Measurements from ENCODE around the gene EDEM3. TPM values are rescaled to one million over a fixed set of nuclear protein-coding genes. Genes with fewer than 3 reads are reported as not detected.
A peak's percentile ranks its signal among the peaks of the same experiment; 100 is the strongest.

EDEM3 gene, protein sequence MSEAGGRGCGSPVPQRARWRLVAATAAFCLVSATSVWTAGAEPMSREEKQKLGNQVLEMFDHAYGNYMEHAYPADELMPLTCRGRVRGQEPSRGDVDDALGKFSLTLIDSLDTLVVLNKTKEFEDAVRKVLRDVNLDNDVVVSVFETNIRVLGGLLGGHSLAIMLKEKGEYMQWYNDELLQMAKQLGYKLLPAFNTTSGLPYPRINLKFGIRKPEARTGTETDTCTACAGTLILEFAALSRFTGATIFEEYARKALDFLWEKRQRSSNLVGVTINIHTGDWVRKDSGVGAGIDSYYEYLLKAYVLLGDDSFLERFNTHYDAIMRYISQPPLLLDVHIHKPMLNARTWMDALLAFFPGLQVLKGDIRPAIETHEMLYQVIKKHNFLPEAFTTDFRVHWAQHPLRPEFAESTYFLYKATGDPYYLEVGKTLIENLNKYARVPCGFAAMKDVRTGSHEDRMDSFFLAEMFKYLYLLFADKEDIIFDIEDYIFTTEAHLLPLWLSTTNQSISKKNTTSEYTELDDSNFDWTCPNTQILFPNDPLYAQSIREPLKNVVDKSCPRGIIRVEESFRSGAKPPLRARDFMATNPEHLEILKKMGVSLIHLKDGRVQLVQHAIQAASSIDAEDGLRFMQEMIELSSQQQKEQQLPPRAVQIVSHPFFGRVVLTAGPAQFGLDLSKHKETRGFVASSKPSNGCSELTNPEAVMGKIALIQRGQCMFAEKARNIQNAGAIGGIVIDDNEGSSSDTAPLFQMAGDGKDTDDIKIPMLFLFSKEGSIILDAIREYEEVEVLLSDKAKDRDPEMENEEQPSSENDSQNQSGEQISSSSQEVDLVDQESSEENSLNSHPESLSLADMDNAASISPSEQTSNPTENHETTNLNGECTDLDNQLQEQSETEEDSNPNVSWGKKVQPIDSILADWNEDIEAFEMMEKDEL
- total RNA-seq = 10 to 100 TPM; 21.0 to 44.1 (median 39.1) TPM
- 42.9 TPM for total RNA-seq (2013)
- total RNA-seq = 52.9 to 209 (median 101) reads per million in 29 experiments

DNA sequence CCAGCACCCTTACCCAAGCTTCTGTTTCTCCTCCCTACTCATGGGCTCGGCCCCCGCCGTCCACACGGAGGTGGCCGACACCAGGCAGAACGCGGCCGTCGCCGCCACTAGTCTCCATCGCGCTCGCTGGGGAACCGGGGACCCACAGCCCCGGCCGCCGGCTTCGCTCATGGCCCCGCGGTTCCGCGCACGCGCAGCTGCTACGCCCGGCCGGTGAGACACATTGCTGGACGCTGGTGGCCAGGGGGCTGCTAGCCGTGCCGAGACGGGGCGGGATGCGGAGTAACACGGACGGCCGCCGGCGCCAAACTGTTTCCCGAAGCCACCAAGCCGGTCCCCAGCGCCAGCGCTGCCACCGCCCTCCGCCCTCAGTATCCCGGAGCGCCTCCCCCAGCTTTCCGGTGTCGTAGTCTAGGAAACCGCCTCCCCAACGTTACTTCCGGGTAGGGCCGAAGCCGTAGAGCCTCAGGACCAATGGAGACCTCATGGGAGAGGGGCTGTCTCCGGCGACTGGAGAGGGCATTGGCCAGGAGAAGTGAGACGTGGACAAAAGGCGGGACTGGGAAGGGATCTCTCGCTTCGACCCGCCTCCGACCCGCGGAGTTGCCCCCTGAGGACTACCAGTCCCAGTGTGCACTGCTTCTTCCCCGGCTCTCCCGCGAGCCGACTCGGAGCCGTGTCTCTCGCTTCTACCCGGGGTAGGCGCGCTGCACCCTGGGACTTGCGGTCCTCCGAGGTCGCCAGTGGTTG, at the start of gene EDEM3:
EDEM3 (minus strand) TSS at position 383 of the 750 bp plus-strand sequence; CDS start at position 171, 212 bp downstream.
- H3K27ac Mint-ChIP-seq = peak within 1 kb of the TSS; percentile 75 to 88
- no peaks in the 10 kb centered on the region for H3K36me3 Mint-ChIP-seq
- H3K9me3 Mint-ChIP-seq = no peaks in the 10 kb centered on the region
- DNase-seq = peak; percentile 89 to 100 (median 98)
- peaks cover 5 to 18% of the 10 kb centered on the region in 2 experiments for H3K4me1 ChIP-seq (ENCODE audit: control insufficient read depth in 1 of 2, extremely low read depth in 1 of 2, insufficient read depth in 2 of 2, low read length in 2 of 2)
- ChIA-PET POLR2A (interaction anchor here (0.5 to 4.5 kb wide), 7 partner anchors 12 to 1734 kb away, joined by 3 to 27 read pairs (median 4); partner anchors contain the start of genes NIBAN1 (in 1 of the 2), ODR4 (in 1 of the 2) and TPR (in 1 of the 2)), CTCF (interaction anchor here (0.5 to 1.6 kb wide), 6 partner anchors 9 to 1621 kb away, joined by 3 to 6 read pairs (median 4); partner anchors contain the start of genes ODR4 (in 1 of the 2) and TPR (in 1 of the 2))
- peak within 1 kb of the TSS; percentile 84 to 95 for H3K4me3 ChIP-seq (ENCODE audit: control insufficient read depth in 1 of 2, extremely low read depth in 1 of 2, low read length in 1 of 2)
- no peaks in the 10 kb centered on the region for H3K9me3 ChIP-seq
- no peaks in the 10 kb centered on the region for H3K36me3 ChIP-seq (ENCODE audit: control insufficient read depth in 2 of 2, extremely low read depth in 1 of 2, insufficient read depth in 1 of 2, low read length in 1 of 2)
- peaks cover 41 to 54% (median 50%) of the 10 kb centered on the region in 3 donors for H3K4me1 Mint-ChIP-seq
- peak within 1 kb of the TSS; percentile 83 to 90 (median 88) for H3K4me3 Mint-ChIP-seq
- H3K27ac ChIP-seq (ENCODE audit: low read length) = peak within 1 kb of the TSS; percentile 73
- H3K27me3 Mint-ChIP-seq = no peaks in the 10 kb centered on the region
- under 1% methylated on average over 75 of the region's 76 CpGs for WGBS (ENCODE audit: insufficient coverage)
- ATAC-seq (replicated peaks in 1 of 4) = peak; percentile 92 to 95 (median 93)
- no peaks in the 10 kb centered on the region for H3K27me3 ChIP-seq (replicated peaks in 1 of 2; ENCODE audit: control insufficient read depth in 2 of 2, extremely low read depth in 1 of 2, insufficient read depth in 2 of 2, low read length in 1 of 2)

DNA sequence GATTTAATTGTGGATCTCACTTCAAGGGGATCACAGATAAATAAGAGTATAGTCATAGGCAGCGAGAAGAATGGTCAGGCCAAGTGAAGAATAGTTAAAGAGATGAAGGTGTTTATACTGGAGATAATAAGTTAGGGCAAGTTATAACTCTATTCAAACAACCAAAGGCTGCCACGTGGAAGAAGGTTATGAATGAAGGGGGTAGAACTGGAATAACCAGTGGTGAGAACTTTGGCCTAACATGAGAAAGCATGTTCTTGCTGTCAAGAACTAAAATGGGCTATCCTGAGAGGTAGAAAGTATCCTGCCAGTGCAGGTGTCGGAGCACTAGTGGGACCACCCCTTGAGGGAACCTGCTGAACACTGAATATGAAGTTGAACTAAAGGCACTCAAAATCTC, 49.6 kb upstream of the EDEM3 start:
- POLR2A ChIA-PET = no interaction called here
- H3K27me3 ChIP-seq (replicated peaks in 1 of 2; ENCODE audit: control insufficient read depth in 2 of 2, extremely low read depth in 1 of 2, insufficient read depth in 2 of 2, low read length in 1 of 2) = no peaks in the 10 kb centered on the region
- ATAC-seq (replicated peaks in 1 of 4) = no peak
- Mint-ChIP-seq H3K27ac (no peak overlapping the region), H3K4me1 (peaks cover 5 to 6% (median 6%) of the 10 kb centered on the region in 3 donors), H3K4me3 (no peak overlapping the region), H3K36me3 (peaks cover 22% of the 10 kb centered on the region), H3K9me3 (no peaks in the 10 kb centered on the region), H3K27me3 (no peaks in the 10 kb centered on the region)
- H3K36me3 ChIP-seq (ENCODE audit: control insufficient read depth in 2 of 2, extremely low read depth in 1 of 2, insufficient read depth in 1 of 2, low read length in 1 of 2) = peaks cover 0 to 8% of the 10 kb centered on the region in 2 donors
- H3K9me3 ChIP-seq = no peaks in the 10 kb centered on the region
- no peak overlapping the region for H3K27ac ChIP-seq (ENCODE audit: low read length)
- DNase-seq = no peak
- CTCF ChIA-PET = interaction anchor here (0.7 to 4.0 kb wide), 6 partner anchors 53 to 990 kb away, joined by 3 to 96 read pairs (median 12); no protein-coding TSS in a partner anchor
- H3K4me1 ChIP-seq (ENCODE audit: control insufficient read depth in 1 of 2, extremely low read depth in 1 of 2, insufficient read depth in 2 of 2, low read length in 2 of 2) = peaks cover 3 to 5% of the 10 kb centered on the region in 2 experiments
- no peak overlapping the region for H3K4me3 ChIP-seq (ENCODE audit: control insufficient read depth in 1 of 2, extremely low read depth in 1 of 2, low read length in 1 of 2)
- WGBS (ENCODE audit: insufficient coverage) = 80% methylated on average over 1 of the region's 3 CpGs

DNA sequence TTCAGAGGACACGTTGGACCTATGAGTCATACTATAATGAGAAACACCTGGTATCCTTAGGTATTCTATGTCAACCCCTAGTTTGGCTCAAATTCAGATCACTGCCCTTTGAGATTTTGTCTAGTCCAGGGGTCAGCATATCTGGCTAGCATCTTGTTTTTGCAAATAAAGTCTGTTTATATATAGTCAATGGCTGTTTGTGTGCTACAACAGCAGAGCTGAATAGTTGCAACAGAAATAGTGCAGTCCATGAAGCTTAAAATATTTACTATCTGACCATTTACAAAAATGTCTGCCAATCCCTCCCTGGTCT, 48.5 kb upstream of the EDEM3 start:
- Mint-ChIP-seq H3K36me3 (peaks cover 22% of the 10 kb centered on the region), H3K4me1 (peaks cover 5 to 6% (median 6%) of the 10 kb centered on the region in 3 donors), H3K27ac (no peak overlapping the region), H3K9me3 (no peaks in the 10 kb centered on the region), H3K27me3 (no peaks in the 10 kb centered on the region), H3K4me3 (no peak overlapping the region)
- H3K4me3 ChIP-seq (ENCODE audit: control insufficient read depth in 1 of 2, extremely low read depth in 1 of 2, low read length in 1 of 2) = no peak overlapping the region
- WGBS (ENCODE audit: insufficient coverage) = 100% methylated on average over 1 of the region's 1 CpG
- POLR2A ChIA-PET = no interaction called here
- H3K9me3 ChIP-seq = no peaks in the 10 kb centered on the region
- peaks cover 3 to 5% of the 10 kb centered on the region in 2 experiments for H3K4me1 ChIP-seq (ENCODE audit: control insufficient read depth in 1 of 2, extremely low read depth in 1 of 2, insufficient read depth in 2 of 2, low read length in 2 of 2)
- H3K27me3 ChIP-seq (replicated peaks in 1 of 2; ENCODE audit: control insufficient read depth in 2 of 2, extremely low read depth in 1 of 2, insufficient read depth in 2 of 2, low read length in 1 of 2) = no peaks in the 10 kb centered on the region
- H3K27ac ChIP-seq (ENCODE audit: low read length) = no peak overlapping the region
- DNase-seq = no peak
- CTCF ChIA-PET = interaction anchor here (1.0 to 1.4 kb wide), 3 partner anchors 179 to 367 kb away, joined by 3 read pairs; no protein-coding TSS in a partner anchor
- no peak for ATAC-seq (replicated peaks in 1 of 4)
- peaks cover 0 to 5% of the 10 kb centered on the region in 2 donors for H3K36me3 ChIP-seq (ENCODE audit: control insufficient read depth in 2 of 2, extremely low read depth in 1 of 2, insufficient read depth in 1 of 2, low read length in 1 of 2)

DNA sequence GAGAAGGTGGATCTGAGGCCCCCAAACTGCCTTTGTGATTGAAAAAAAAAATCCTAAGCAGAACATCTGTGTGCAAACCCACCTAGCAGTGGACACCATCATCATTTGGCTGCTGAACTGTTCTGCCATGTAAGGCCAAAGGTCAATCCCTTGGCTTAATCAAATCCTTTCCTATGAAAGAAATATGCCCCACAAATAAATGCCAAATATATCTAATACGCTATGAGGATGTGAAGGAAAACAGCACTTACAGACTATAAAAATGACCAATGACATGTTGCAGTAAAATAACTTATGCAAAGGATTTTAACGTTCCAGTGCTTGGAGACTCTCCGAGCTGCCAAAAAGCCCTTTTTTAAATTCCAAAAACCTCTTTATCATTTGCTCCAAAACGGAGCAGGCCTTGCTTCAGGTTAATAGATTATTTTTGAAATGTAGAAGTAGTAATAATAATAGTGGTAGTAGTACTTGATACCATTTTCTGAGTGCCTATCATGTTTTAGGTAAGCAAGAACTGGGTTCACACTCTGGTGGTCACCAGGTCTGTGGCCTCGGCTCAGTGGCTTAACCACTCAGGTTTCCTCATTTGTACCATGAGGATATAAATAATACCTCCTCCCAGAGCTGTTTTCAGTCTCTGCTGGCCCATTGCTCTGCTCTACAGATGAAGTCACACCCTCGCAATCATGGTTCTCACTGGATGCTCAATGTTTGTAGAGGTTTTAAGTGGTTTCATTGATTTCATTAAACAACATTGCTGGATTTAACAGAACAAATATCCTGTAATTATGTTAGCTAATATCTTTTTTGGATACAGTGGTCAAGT, 47.9 kb upstream of the EDEM3 start:
- ATAC-seq (replicated peaks in 1 of 4) (no peak), DNase-seq (no peak)
- ChIA-PET POLR2A (no interaction called here), CTCF (interaction anchor here (1.0 to 1.7 kb wide), 5 partner anchors 179 to 368 kb away, joined by 3 to 5 read pairs (median 3); no protein-coding TSS in a partner anchor)
- H3K27ac ChIP-seq (ENCODE audit: low read length) = no peak overlapping the region
- Mint-ChIP-seq H3K4me3 (no peak overlapping the region), H3K4me1 (peaks cover 5 to 11% (median 6%) of the 10 kb centered on the region in 3 donors), H3K36me3 (peaks cover 26% of the 10 kb centered on the region), H3K27me3 (no peaks in the 10 kb centered on the region), H3K27ac (no peak overlapping the region), H3K9me3 (no peaks in the 10 kb centered on the region)
- no CpG with 5 or more reads among the region's 6 CpGs for WGBS (ENCODE audit: insufficient coverage)
- no peaks in the 10 kb centered on the region for H3K9me3 ChIP-seq
- H3K4me1 ChIP-seq (ENCODE audit: control insufficient read depth in 1 of 2, extremely low read depth in 1 of 2, insufficient read depth in 2 of 2, low read length in 2 of 2) = peaks cover 3 to 5% of the 10 kb centered on the region in 2 experiments
- no peaks in the 10 kb centered on the region for H3K27me3 ChIP-seq (replicated peaks in 1 of 2; ENCODE audit: control insufficient read depth in 2 of 2, extremely low read depth in 1 of 2, insufficient read depth in 2 of 2, low read length in 1 of 2)
- no peak overlapping the region for H3K4me3 ChIP-seq (ENCODE audit: control insufficient read depth in 1 of 2, extremely low read depth in 1 of 2, low read length in 1 of 2)
- H3K36me3 ChIP-seq (ENCODE audit: control insufficient read depth in 2 of 2, extremely low read depth in 1 of 2, insufficient read depth in 1 of 2, low read length in 1 of 2) = peaks cover 0 to 5% of the 10 kb centered on the region in 2 donors

DNA sequence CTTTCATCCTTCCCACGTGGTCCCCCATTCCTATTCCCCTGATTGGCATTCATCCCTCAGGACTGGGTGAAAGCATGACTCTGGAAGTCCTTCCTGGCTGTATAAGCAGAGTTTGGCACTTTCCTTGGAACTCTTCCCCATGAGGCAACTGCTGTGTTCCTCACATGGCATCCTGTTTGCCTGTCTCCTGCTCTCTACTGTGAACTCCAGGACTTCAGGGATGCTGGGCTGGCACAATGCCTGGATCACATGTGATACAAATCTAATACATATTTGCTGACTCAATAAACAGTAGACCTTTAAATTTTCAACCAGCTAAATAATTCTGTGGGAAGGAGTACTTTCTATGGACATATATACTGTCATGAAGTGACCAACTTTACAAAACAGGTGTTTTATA, 46.8 kb upstream of the EDEM3 start:
- Histone ChIP-seq H3K27ac (ENCODE audit: low read length) (no peak overlapping the region), H3K36me3 (ENCODE audit: control insufficient read depth in 2 of 2, extremely low read depth in 1 of 2, insufficient read depth in 1 of 2, low read length in 1 of 2) (peaks cover 0 to 9% of the 10 kb centered on the region in 2 donors), H3K27me3 (replicated peaks in 1 of 2; ENCODE audit: control insufficient read depth in 2 of 2, extremely low read depth in 1 of 2, insufficient read depth in 2 of 2, low read length in 1 of 2) (no peaks in the 10 kb centered on the region), H3K4me1 (ENCODE audit: control insufficient read depth in 1 of 2, extremely low read depth in 1 of 2, insufficient read depth in 2 of 2, low read length in 2 of 2) (peaks cover 3 to 5% of the 10 kb centered on the region in 2 experiments), H3K4me3 (ENCODE audit: control insufficient read depth in 1 of 2, extremely low read depth in 1 of 2, low read length in 1 of 2) (no peak overlapping the region), H3K9me3 (no peaks in the 10 kb centered on the region)
- ChIA-PET POLR2A (no interaction called here), CTCF (interaction anchor here (0.6 to 1.7 kb wide), 3 partner anchors 180 to 368 kb away, joined by 3 to 5 read pairs (median 3); no protein-coding TSS in a partner anchor)
- H3K9me3 Mint-ChIP-seq = no peaks in the 10 kb centered on the region
- no peak overlapping the region for H3K4me3 Mint-ChIP-seq
- peaks cover 31% of the 10 kb centered on the region for H3K36me3 Mint-ChIP-seq
- no peaks in the 10 kb centered on the region for H3K27me3 Mint-ChIP-seq
- peaks cover 5 to 11% (median 6%) of the 10 kb centered on the region in 3 donors for H3K4me1 Mint-ChIP-seq
- H3K27ac Mint-ChIP-seq = no peak overlapping the region
- 83% methylated on average over 1 of the region's 1 CpG for WGBS (ENCODE audit: insufficient coverage)
- DNase-seq (no peak), ATAC-seq (replicated peaks in 1 of 4) (no peak)

Data from T-cell (primary cell).